Dermis microvascular lymphatic vessel endothelial cell (primary cell): Measurements from ENCODE around the gene LITAF. TPM values are rescaled to one million over a fixed set of nuclear protein-coding genes. Genes with fewer than 3 reads are reported as not detected.
"Not testable (repeated sequence)": the region's sequence is repeated elsewhere in the genome, so short reads cannot be mapped to it uniquely, and the experiment has no call there.

Experiments used
- DNase-seq, 2 donors: peaks; one replicate each; pipeline versions ENCODE4 v3.0.0 to v3.0.0-alpha.2; 2010; ENCODE audit warnings: low read depth in 2 of 2
- total RNA-seq: library from RNA; depleted of rRNA; stranded (reverse); fragments of >200 nt; gene quantifications from 2 replicates; pipeline ENCODE4 v1.2.1, GENCODE V29; 2014

Gene LITAF
- total RNA-seq, 1 donor from 2014 or later: 0.90 TPM

GRCh38 chr16:11601425-11601824, 14.7 kb upstream of the LITAF start:
- no peak for DNase-seq

- DNase-seq: no peak
These were observed 12.9 kb upstream of the LITAF start for GRCh38 chr16:11599579-11599978.

- no peak for DNase-seq
These were observed 10.7 kb upstream of the LITAF start for GRCh38 chr16:11597235-11598095.

- DNase-seq: no peak
These were observed 10.0 kb upstream of the LITAF start for GRCh38 chr16:11596572-11597226.

GRCh38 chr16:11593581-11593980, 6.9 kb upstream of the LITAF start:
- DNase-seq: no peak

GRCh38 chr16:11593076-11593475, 6.4 kb upstream of the LITAF start:
- DNase-seq: not testable (repeated sequence)

- DNase-seq: not testable (repeated sequence)
These were observed 4.9 kb upstream of the LITAF start for GRCh38 chr16:11591630-11592029.

GRCh38 chr16:11589198-11589550, 2.5 kb upstream of the LITAF start:
- DNase-seq: no peak

- no peak for DNase-seq
These were observed 1.8 kb upstream of the LITAF start for GRCh38 chr16:11588321-11589197.

- no peak for DNase-seq
These were observed 1.0 kb upstream of the LITAF start for GRCh38 chr16:11587643-11588247.

- no peak for DNase-seq
These were observed 302 bp downstream of the LITAF start for GRCh38 chr16:11586378-11586855.

- no peak for DNase-seq
These were observed 1.0 kb downstream of the LITAF start for GRCh38 chr16:11585460-11586377.

- DNase-seq: no peak
These were observed 2.7 kb downstream of the LITAF start for GRCh38 chr16:11583889-11584565.

GRCh38 chr16:11583166-11583565, 3.6 kb downstream of the LITAF start:
- DNase-seq: no peak

GRCh38 chr16:11582157-11582814, 4.4 kb downstream of the LITAF start:
- no peak for DNase-seq

GRCh38 chr16:11581678-11582077, 5.0 kb downstream of the LITAF start:
- no peak for DNase-seq

- DNase-seq: no peak
These were observed 6.2 kb downstream of the LITAF start for GRCh38 chr16:11580451-11581086.

- not testable (repeated sequence) for DNase-seq
These were observed 9.4 kb downstream of the LITAF start for GRCh38 chr16:11577290-11577660.
